ENCODE results near the gene PRKAG2. TPM values are rescaled to one million over a fixed set of nuclear protein-coding genes. Genes with fewer than 3 reads are reported as not detected.

PRKAG2 gene
- total and polyA plus RNA-seq, 2 experiments from 2014 or later: 9.1 to 14.9 TPM

DNA sequence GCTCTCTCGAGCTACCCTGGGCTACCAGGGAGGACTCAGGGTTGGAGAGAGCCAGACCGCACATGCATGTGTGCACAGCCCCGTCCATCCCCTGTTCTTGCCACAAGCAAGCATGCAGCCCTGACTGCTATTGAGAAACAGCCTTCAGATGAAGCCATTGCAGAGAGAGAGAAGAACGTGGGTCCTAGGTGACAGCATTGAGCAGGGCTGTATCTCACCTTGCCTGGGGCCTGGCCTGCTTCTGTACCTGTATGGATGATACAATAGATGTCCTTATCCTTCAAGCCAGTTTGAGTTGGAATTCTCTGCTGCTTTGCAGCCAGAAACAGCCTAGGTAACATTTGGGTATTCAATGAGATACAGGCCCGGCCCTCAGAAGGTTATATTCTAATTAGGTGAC lies 229.9 kb downstream of the PRKAG2 start (continued):
- TF ChIP-seq, protein P1, sequence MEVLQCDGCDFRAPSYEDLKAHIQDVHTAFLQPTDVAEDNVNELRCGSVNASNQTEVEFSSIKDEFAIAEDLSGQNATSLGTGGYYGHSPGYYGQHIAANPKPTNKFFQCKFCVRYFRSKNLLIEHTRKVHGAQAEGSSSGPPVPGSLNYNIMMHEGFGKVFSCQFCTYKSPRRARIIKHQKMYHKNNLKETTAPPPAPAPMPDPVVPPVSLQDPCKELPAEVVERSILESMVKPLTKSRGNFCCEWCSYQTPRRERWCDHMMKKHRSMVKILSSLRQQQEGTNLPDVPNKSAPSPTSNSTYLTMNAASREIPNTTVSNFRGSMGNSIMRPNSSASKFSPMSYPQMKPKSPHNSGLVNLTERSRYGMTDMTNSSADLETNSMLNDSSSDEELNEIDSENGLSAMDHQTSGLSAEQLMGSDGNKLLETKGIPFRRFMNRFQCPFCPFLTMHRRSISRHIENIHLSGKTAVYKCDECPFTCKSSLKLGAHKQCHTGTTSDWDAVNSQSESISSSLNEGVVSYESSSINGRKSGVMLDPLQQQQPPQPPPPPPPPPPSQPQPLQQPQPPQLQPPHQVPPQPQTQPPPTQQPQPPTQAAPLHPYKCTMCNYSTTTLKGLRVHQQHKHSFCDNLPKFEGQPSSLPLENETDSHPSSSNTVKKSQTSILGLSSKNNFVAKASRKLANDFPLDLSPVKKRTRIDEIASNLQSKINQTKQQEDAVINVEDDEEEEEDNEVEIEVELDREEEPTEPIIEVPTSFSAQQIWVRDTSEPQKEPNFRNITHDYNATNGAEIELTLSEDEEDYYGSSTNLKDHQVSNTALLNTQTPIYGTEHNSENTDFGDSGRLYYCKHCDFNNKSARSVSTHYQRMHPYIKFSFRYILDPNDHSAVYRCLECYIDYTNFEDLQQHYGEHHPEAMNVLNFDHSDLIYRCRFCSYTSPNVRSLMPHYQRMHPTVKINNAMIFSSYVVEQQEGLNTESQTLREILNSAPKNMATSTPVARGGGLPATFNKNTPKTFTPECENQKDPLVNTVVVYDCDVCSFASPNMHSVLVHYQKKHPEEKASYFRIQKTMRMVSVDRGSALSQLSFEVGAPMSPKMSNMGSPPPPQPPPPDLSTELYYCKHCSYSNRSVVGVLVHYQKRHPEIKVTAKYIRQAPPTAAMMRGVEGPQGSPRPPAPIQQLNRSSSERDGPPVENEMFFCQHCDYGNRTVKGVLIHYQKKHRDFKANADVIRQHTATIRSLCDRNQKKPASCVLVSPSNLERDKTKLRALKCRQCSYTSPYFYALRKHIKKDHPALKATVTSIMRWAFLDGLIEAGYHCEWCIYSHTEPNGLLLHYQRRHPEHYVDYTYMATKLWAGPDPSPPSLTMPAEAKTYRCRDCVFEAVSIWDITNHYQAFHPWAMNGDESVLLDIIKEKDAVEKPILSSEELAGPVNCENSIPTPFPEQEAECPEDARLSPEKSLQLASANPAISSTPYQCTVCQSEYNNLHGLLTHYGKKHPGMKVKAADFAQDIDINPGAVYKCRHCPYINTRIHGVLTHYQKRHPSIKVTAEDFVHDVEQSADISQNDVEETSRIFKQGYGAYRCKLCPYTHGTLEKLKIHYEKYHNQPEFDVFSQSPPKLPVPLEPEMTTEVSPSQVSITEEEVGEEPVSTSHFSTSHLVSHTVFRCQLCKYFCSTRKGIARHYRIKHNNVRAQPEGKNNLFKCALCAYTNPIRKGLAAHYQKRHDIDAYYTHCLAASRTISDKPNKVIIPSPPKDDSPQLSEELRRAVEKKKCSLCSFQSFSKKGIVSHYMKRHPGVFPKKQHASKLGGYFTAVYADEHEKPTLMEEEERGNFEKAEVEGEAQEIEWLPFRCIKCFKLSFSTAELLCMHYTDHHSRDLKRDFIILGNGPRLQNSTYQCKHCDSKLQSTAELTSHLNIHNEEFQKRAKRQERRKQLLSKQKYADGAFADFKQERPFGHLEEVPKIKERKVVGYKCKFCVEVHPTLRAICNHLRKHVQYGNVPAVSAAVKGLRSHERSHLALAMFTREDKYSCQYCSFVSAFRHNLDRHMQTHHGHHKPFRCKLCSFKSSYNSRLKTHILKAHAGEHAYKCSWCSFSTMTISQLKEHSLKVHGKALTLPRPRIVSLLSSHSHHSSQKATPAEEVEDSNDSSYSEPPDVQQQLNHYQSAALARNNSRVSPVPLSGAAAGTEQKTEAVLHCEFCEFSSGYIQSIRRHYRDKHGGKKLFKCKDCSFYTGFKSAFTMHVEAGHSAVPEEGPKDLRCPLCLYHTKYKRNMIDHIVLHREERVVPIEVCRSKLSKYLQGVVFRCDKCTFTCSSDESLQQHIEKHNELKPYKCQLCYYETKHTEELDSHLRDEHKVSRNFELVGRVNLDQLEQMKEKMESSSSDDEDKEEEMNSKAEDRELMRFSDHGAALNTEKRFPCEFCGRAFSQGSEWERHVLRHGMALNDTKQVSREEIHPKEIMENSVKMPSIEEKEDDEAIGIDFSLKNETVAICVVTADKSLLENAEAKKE (CRISPR knock-in tag; IDR thresholded peaks at IDR 0.05): no peak
- TF ChIP-seq ZNF114 (CRISPR knock-in tag; IDR thresholded peaks at IDR 0.05) (no peak), EZH2phosphoT487 (IDR thresholded peaks at IDR 0.05; ENCODE audit: unreplicated experiment) (no peak), NANOG (IDR thresholded peaks at IDR 0.05; ENCODE audit: borderline replicate concordance) (no peak), POLR2AphosphoS5 (IDR thresholded peaks at IDR 0.05; ENCODE audit: low read depth) (no peak), ZNF331 (CRISPR knock-in tag; IDR thresholded peaks at IDR 0.05; ENCODE audit: low read depth) (no peak)
- TF ChIP-seq, protein P2, sequence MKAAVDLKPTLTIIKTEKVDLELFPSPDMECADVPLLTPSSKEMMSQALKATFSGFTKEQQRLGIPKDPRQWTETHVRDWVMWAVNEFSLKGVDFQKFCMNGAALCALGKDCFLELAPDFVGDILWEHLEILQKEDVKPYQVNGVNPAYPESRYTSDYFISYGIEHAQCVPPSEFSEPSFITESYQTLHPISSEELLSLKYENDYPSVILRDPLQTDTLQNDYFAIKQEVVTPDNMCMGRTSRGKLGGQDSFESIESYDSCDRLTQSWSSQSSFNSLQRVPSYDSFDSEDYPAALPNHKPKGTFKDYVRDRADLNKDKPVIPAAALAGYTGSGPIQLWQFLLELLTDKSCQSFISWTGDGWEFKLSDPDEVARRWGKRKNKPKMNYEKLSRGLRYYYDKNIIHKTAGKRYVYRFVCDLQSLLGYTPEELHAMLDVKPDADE (IDR thresholded peaks at IDR 0.05): no peak
- TF ChIP-seq, protein P3, sequence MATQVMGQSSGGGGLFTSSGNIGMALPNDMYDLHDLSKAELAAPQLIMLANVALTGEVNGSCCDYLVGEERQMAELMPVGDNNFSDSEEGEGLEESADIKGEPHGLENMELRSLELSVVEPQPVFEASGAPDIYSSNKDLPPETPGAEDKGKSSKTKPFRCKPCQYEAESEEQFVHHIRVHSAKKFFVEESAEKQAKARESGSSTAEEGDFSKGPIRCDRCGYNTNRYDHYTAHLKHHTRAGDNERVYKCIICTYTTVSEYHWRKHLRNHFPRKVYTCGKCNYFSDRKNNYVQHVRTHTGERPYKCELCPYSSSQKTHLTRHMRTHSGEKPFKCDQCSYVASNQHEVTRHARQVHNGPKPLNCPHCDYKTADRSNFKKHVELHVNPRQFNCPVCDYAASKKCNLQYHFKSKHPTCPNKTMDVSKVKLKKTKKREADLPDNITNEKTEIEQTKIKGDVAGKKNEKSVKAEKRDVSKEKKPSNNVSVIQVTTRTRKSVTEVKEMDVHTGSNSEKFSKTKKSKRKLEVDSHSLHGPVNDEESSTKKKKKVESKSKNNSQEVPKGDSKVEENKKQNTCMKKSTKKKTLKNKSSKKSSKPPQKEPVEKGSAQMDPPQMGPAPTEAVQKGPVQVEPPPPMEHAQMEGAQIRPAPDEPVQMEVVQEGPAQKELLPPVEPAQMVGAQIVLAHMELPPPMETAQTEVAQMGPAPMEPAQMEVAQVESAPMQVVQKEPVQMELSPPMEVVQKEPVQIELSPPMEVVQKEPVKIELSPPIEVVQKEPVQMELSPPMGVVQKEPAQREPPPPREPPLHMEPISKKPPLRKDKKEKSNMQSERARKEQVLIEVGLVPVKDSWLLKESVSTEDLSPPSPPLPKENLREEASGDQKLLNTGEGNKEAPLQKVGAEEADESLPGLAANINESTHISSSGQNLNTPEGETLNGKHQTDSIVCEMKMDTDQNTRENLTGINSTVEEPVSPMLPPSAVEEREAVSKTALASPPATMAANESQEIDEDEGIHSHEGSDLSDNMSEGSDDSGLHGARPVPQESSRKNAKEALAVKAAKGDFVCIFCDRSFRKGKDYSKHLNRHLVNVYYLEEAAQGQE (IDR thresholded peaks at IDR 0.05; ENCODE audit: unreplicated experiment): no peak
